ENCODE measurements around the gene CCDC69. TPM values are rescaled to one million over a fixed set of nuclear protein-coding genes. Genes with fewer than 3 reads are reported as not detected.
"Not testable (repeated sequence)": the region's sequence is repeated elsewhere in the genome, so short reads cannot be mapped to it uniquely, and the experiment has no call there.

CCDC69 gene
- total RNA-seq, 1 donor from 2014 or later = 101 TPM

DNA sequence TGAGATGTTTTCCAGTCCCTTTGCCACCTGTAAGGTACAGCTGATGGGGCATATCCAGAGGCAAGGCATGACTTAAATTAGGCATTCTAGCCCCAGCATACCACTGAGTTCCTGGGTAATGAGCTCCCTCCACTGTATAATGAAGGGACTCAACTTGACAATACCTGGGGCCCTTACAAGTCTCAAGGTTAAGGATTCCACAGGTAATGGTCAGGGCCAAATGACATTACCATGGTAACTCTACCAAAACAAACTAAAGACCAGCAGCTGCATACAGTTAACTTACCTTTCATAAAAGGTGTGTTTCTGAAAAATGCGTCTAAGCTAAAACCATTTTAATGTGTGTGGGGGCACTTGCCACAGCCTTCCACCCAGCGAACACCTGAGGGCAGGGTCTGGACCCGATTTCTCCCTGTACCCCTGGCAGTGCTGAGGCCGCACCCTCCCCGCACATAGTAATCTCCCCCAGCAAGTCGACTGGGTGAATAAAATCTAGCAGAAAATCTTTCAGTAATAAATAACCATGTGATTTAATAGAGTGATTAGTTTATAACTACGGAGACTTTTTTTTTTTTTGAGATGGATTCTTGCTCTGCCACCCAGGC, 24.2 kb downstream of the CCDC69 start:
- peak in 1 of 2 donors; percentile 22 for DNase-seq (ENCODE audit: low spot score in 2 of 2)
- no peaks in the 10 kb centered on the region for H3K9me3 ChIP-seq
- intact Hi-C loops (cut with DNase I) = no loop called here

DNA sequence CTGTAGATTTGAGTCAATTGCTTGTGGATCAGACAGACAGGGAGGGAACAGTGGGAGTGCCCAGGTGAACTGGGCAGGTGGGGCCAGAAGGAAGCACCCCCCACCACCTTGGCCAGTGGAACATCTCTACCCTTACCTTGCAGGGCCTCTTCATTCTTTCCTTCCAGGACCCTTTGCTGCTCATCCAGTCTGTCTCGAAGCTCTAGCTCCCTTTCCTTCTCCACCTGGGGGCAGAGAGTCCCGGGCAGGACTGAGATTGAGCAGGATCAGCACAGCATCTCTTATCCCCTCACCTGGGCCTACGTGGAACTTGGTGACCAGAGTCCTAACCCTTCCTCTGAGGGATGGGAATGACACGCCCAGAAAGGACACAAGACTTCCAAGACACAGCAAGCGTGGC, 25.0 kb downstream of the CCDC69 start:
- Histone ChIP-seq H3K27me3 (no peaks in the 10 kb centered on the region), H3K9me3 (no peaks in the 10 kb centered on the region), H3K36me3 (peaks cover 16 to 34% of the 10 kb centered on the region in 2 donors), H3K4me1 (no peaks in the 10 kb centered on the region), H3K27ac (no peak overlapping the region), H3K4me3 (no peak overlapping the region)
- TF ChIP-seq, protein P1, sequence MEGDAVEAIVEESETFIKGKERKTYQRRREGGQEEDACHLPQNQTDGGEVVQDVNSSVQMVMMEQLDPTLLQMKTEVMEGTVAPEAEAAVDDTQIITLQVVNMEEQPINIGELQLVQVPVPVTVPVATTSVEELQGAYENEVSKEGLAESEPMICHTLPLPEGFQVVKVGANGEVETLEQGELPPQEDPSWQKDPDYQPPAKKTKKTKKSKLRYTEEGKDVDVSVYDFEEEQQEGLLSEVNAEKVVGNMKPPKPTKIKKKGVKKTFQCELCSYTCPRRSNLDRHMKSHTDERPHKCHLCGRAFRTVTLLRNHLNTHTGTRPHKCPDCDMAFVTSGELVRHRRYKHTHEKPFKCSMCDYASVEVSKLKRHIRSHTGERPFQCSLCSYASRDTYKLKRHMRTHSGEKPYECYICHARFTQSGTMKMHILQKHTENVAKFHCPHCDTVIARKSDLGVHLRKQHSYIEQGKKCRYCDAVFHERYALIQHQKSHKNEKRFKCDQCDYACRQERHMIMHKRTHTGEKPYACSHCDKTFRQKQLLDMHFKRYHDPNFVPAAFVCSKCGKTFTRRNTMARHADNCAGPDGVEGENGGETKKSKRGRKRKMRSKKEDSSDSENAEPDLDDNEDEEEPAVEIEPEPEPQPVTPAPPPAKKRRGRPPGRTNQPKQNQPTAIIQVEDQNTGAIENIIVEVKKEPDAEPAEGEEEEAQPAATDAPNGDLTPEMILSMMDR (IDR thresholded peaks at IDR 0.05) = no peak
- DNase-seq (ENCODE audit: low spot score in 2 of 2) = peak in 1 of 2 donors; percentile 45
- intact Hi-C loops (cut with DNase I) = no loop called here

More for the DNA sequence above, 24.2 kb downstream of the CCDC69 start:
- TF ChIP-seq, protein P1 (IDR thresholded peaks at IDR 0.05) = no peak
- H3K27me3 ChIP-seq = no peaks in the 10 kb centered on the region
- no peak overlapping the region for H3K27ac ChIP-seq
- H3K4me1 ChIP-seq = no peaks in the 10 kb centered on the region
- H3K36me3 ChIP-seq = peaks cover 16 to 34% of the 10 kb centered on the region in 2 donors
- no peak overlapping the region for H3K4me3 ChIP-seq

DNA sequence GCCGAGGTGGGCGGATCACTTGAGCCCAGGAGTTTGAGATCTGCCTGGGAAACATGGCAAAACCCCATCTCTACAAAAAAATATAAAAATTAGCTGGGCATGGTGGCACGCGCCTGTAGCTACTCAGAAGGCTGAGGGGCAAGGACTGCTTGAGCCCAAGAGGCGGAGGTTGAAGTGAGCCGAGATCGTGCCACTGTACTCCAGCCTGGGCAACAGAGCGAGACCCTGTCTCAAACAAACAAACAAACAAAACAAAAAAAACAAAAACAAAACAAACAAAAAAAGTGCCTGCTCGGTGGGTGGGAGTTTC, 26.6 kb downstream of the CCDC69 start:
- H3K4me1 ChIP-seq; intact Hi-C loops (cut with DNase I); H3K27ac ChIP-seq; H3K27me3 ChIP-seq; H3K4me3 ChIP-seq; H3K9me3 ChIP-seq: not testable (repeated sequence)
- peak in 1 of 2 donors; percentile 35 for DNase-seq (ENCODE audit: low spot score in 2 of 2)
- peaks cover 12 to 34% of the 10 kb centered on the region in 2 donors for H3K36me3 ChIP-seq

DNA sequence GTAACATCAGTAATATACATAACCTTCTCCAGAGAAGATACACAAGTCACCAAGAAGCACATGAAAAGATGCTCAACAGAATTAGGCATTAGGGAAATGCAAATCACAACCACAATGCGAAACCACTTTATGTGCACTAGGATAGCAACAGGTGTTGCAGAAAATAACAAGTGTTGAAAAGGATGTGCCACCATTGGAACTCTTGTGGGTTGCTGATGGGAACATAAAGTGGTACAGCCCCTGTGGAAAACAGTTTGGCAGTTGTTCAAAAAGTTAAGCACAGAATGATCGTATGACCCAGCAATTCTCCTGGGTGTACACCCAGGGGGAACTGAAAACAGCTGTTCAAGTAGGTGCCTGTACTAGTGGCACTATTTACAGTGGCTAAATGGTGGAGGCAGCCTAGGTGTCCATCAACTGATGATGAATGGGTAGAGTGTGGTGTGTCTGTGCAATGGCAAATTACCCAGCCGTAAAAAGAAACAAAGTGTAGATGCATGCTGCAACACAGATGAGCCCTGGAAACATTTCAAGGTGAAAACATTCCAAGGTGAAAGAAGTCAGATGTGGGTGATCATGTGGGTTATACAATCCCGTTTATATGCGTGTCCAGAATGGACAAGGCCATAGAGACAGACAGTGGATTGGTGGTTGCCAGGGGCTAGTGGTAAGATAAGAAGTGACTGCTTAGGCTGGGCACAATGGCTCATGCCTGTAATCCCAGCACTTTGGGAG, 27.2 kb downstream of the CCDC69 start:
- intact Hi-C loops (cut with DNase I) = no loop called here
- DNase-seq (ENCODE audit: low spot score in 2 of 2) = peak in 1 of 2 donors; percentile 27
- no peaks in the 10 kb centered on the region for H3K9me3 ChIP-seq
- no peak overlapping the region for H3K4me3 ChIP-seq
- no peak overlapping the region for H3K27ac ChIP-seq
- H3K4me1 ChIP-seq = no peaks in the 10 kb centered on the region
- TF ChIP-seq, protein P1 (IDR thresholded peaks at IDR 0.05) = no peak
- no peaks in the 10 kb centered on the region for H3K27me3 ChIP-seq
- peaks cover 12 to 34% of the 10 kb centered on the region in 2 donors for H3K36me3 ChIP-seq

DNA sequence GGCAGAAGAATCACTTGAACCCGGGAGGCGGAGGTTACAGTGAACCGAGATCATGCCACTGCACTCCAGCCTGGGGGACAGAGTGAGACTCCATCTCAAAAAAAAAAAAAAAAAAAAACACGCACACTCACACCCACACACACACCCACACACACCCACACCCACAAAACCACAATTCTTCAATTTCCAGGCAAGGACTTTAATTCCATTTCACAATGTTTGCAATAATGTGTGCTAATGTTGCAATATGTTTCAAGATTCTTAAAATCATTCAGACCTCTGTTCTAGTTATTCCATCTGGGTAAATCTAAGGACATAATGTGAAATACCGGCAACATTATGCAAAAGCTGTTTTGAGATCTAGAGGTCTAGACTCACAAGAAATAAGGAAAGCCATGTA, 28.3 kb downstream of the CCDC69 start:
- Histone ChIP-seq H3K27ac (no peak overlapping the region), H3K4me1 (no peaks in the 10 kb centered on the region), H3K9me3 (no peaks in the 10 kb centered on the region), H3K4me3 (no peak overlapping the region), H3K36me3 (peaks cover 5 to 25% of the 10 kb centered on the region in 2 donors), H3K27me3 (no peaks in the 10 kb centered on the region)
- TF ChIP-seq, protein P1 (IDR thresholded peaks at IDR 0.05) = no peak
- peak in 1 of 2 donors; percentile 28 for DNase-seq (ENCODE audit: low spot score in 2 of 2)
- intact Hi-C loops (cut with DNase I) = no loop called here

DNA sequence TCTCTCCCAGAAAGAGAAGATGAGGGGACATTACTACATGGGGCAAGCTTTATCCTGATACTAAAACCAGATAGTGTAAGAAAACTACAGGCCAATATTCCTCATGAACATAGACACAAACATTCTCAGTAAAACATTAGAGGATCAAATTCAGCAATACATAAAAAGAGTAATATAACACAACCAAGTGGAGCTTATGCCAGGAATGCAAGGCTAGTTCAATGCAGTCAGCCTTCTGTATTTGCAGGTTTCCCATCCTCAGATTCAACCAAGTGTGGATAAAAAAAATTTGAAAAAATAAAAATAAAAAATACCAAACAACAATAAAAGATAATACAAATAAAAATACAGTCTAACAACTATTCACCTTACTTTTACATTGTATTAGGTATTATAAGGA, 31.3 kb downstream of the CCDC69 start:
- Histone ChIP-seq H3K4me3 (no peak overlapping the region), H3K27me3 (no peaks in the 10 kb centered on the region), H3K4me1 (no peaks in the 10 kb centered on the region), H3K27ac (no peak overlapping the region), H3K36me3 (peaks cover 0 to 10% of the 10 kb centered on the region in 2 donors), H3K9me3 (peaks cover 0 to 11% of the 10 kb centered on the region in 2 donors)
- no peak for DNase-seq (ENCODE audit: low spot score in 2 of 2)
- TF ChIP-seq, protein P1 (IDR thresholded peaks at IDR 0.05) = no peak
- intact Hi-C loops (cut with DNase I) = no loop called here
